ENCODE measurements around the gene RBM45.

Gene RBM45

GRCh38 chr2:178072000-178072382 lies 40.2 kb upstream of the RBM45 start:
- no peak overlapping the region for H3K4me2 ChIP-seq (ENCODE audit: low read length)

GRCh38 chr2:178072383-178073301 lies 39.6 kb upstream of the RBM45 start, which contains the start of gene PDE11A:
Gene PDE11A, minus strand, starts transcription at chr2:178072777. Its CDS starts 340 bp downstream, at chr2:178072437.
- Histone ChIP-seq H3K9me3 (ENCODE audit: control insufficient read depth, insufficient read depth, low read length) (no peaks in the 10 kb centered on the region), H3K27ac (ENCODE audit: low read depth, low read length) (no peak within 1 kb of the TSS), H3K9me2 (replicated peaks; ENCODE audit: control insufficient read depth, low read length) (no peaks in the 10 kb centered on the region), H3K36me3 (ENCODE audit: control insufficient read depth, low read length) (no peaks in the 10 kb centered on the region), H4K20me1 (ENCODE audit: control insufficient read depth, insufficient read depth, low read depth, low read length) (no peaks in the 10 kb centered on the region), H3K4me2 (ENCODE audit: low read length) (no peak within 1 kb of the TSS), H3K4me1 (ENCODE audit: control insufficient read depth, low read length) (no peaks in the 10 kb centered on the region), H3K4me3 (ENCODE audit: low read length) (no peak within 1 kb of the TSS), H3F3A (ENCODE audit: control insufficient read depth, insufficient read depth) (no peaks in the 10 kb centered on the region), H3K27me3 (ENCODE audit: control insufficient read depth, low read length) (peaks cover 3% of the 10 kb centered on the region), H3K79me2 (ENCODE audit: control insufficient read depth, low read length) (no peaks in the 10 kb centered on the region)
- TF ChIP-seq EZH2phosphoT487 (IDR thresholded peaks at IDR 0.05; ENCODE audit: borderline replicate concordance, low read length) = no peak
- TF ChIP-seq CTCF (IDR thresholded peaks at IDR 0.05; ENCODE audit: low read depth, low read length, poor library complexity, severe bottlenecking) = no peak

More at GRCh38 chr2:178072000-178072382, 40.2 kb upstream of the RBM45 start:
- Histone ChIP-seq H3F3A (ENCODE audit: control insufficient read depth, insufficient read depth) (no peaks in the 10 kb centered on the region), H3K9me2 (replicated peaks; ENCODE audit: control insufficient read depth, low read length) (no peaks in the 10 kb centered on the region), H4K20me1 (ENCODE audit: control insufficient read depth, insufficient read depth, low read depth, low read length) (no peaks in the 10 kb centered on the region), H3K9me3 (ENCODE audit: control insufficient read depth, insufficient read depth, low read length) (no peaks in the 10 kb centered on the region), H3K4me1 (ENCODE audit: control insufficient read depth, low read length) (no peaks in the 10 kb centered on the region), H3K36me3 (ENCODE audit: control insufficient read depth, low read length) (no peaks in the 10 kb centered on the region), H3K79me2 (ENCODE audit: control insufficient read depth, low read length) (no peaks in the 10 kb centered on the region), H3K27ac (ENCODE audit: low read depth, low read length) (no peak overlapping the region), H3K4me3 (ENCODE audit: low read length) (no peak overlapping the region), H3K27me3 (ENCODE audit: control insufficient read depth, low read length) (peaks cover 3% of the 10 kb centered on the region)
- no peak for TF ChIP-seq CTCF (IDR thresholded peaks at IDR 0.05; ENCODE audit: low read depth, low read length, poor library complexity, severe bottlenecking)
- no peak for TF ChIP-seq EZH2phosphoT487 (IDR thresholded peaks at IDR 0.05; ENCODE audit: borderline replicate concordance, low read length)

DNA sequence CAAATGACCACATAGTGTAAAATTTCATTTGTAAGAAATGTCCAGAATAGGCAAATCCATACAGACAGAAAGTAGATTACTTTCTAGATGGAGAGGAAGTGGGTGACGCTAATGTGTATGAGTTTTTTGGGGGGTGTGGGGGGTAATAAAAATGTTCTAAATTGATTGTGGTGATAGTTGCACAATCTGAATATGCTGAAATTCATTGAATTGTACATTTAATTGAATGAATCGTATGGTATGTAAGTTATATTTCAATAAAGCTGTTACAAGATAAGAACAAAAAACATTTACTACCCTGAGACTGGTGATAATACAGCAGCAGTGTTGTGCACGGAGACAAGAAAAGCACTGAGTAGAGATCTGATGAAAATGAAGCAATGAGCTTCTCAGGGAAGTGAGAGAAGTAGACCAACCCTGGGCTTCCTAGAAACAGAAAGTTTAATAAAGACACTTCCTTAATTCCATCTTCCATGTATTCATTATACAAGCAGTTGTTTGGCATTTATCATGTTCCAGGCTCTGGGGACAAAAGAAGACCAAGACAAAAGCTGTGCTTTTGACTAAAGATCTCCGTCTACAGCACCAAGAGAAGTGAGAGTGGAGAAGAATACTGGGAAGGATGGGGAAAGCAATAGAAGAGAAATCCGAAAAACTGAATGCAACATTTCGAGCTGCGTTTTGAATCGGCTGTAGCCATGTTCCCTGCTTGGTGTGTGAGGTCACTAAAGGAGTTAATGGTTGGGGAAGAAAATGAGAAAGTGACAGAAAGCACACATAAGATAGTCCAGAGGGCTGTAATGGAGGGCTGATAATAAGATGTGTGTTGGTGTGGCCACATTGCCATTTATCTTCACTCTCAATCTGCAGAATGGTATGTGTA lies 37.9 kb upstream of the RBM45 start:
- Histone ChIP-seq H3K27ac (ENCODE audit: low read depth, low read length) (no peak overlapping the region), H3K9me3 (ENCODE audit: control insufficient read depth, insufficient read depth, low read length) (no peaks in the 10 kb centered on the region), H3K79me2 (ENCODE audit: control insufficient read depth, low read length) (no peaks in the 10 kb centered on the region), H3K4me1 (ENCODE audit: control insufficient read depth, low read length) (no peaks in the 10 kb centered on the region), H3K36me3 (ENCODE audit: control insufficient read depth, low read length) (no peaks in the 10 kb centered on the region), H3F3A (ENCODE audit: control insufficient read depth, insufficient read depth) (no peaks in the 10 kb centered on the region), H3K4me2 (ENCODE audit: low read length) (no peak overlapping the region), H3K9me2 (replicated peaks; ENCODE audit: control insufficient read depth, low read length) (no peaks in the 10 kb centered on the region), H3K27me3 (ENCODE audit: control insufficient read depth, low read length) (peaks cover 3% of the 10 kb centered on the region), H3K4me3 (ENCODE audit: low read length) (no peak overlapping the region), H4K20me1 (ENCODE audit: control insufficient read depth, insufficient read depth, low read depth, low read length) (no peaks in the 10 kb centered on the region)
- TF ChIP-seq EZH2phosphoT487 (IDR thresholded peaks at IDR 0.05; ENCODE audit: borderline replicate concordance, low read length) (no peak), CTCF (IDR thresholded peaks at IDR 0.05; ENCODE audit: low read depth, low read length, poor library complexity, severe bottlenecking) (no peak)

Measured in DOHH2 (cell line).